OCI-LY3 (cell line): ENCODE data around the gene TUBA3C.

Source experiments
- H2AFZ ChIP-seq: fragments of 200-600, 300-600 bp; shearing (Covaris generic); 2 replicates; pipeline ENCODE4 v1.6.0; 2014; ENCODE audit warnings: antibody characterized with exemption, low read depth, low read length
- H3K27ac ChIP-seq: fragments of 200-600, 300-600 bp; sonication (generic); 2 replicates; pipeline ENCODE4 v1.5.1; 2014; ENCODE audit warnings: mild to moderate bottlenecking, low read length, moderate library complexity, mixed read lengths
- H3K27me3 ChIP-seq: fragments of 200-600, 300-600 bp; sonication (generic); 2 replicates; pipeline ENCODE4 v1.6.1; 2014; ENCODE audit warnings: low read depth, low read length, mixed read lengths
- H3K36me3 ChIP-seq: fragments of 200-600, 300-600 bp; sonication (generic); replicated peaks from 2 replicates; pipeline ENCODE3; 2014; ENCODE audit warnings: low read depth, low read length, mixed read lengths
- H3K4me1 ChIP-seq: fragments of 300-600, 200-600 bp; sonication (generic); 2 replicates; pipeline ENCODE4 v1.6.1; 2014; ENCODE audit warnings: low read length, mixed read lengths
- H3K4me2 ChIP-seq: fragments of 200-600, 300-600 bp; sonication (generic); 2 replicates; pipeline ENCODE4 v1.6.1; 2014; ENCODE audit warnings: low read length, mixed read lengths
- H3K4me3 ChIP-seq: fragments of 300-600, 200-600 bp; sonication (generic); 2 replicates; pipeline ENCODE4 v1.5.1; 2014; ENCODE audit warnings: antibody characterized with exemption, mild to moderate bottlenecking, low read length, moderate library complexity
- H3K79me2 ChIP-seq: fragments of 300-600, 200-600 bp; shearing (Covaris generic); 2 replicates; pipeline ENCODE4 v1.6.1; 2014; ENCODE audit warnings: mild to moderate bottlenecking, low read length, mixed read lengths
- H3K9ac ChIP-seq: fragments of 300-600, 200-600 bp; shearing (Covaris generic); 2 replicates; pipeline ENCODE4 v1.6.0; 2014; ENCODE audit warnings: mild to moderate bottlenecking, low read length, moderate library complexity
- H3K9me3 ChIP-seq: fragments of 200-600, 300-600 bp; shearing (Covaris generic); 2 replicates; pipeline ENCODE4 v1.6.1; 2014; ENCODE audit warnings: low read length, mixed read lengths; ENCODE audit not compliant: insufficient read depth
- H4K20me1 ChIP-seq: fragments of 200-600, 300-600 bp; sonication (generic); 2 replicates; pipeline ENCODE4 v1.6.1; 2016; ENCODE audit warnings: low read length, mixed read lengths; ENCODE audit not compliant: insufficient read depth
- CTCF ChIP-seq: fragments of 200-600, 300-600 bp; sonication (generic); IDR thresholded peaks from 2 replicates; pipeline ENCODE4 v1.5.1; 2014; ENCODE audit warnings: antibody characterized with exemption, low read length, low read depth
- EZH2phosphoT487 ChIP-seq: fragments of 200-600 bp; shearing (Covaris generic); IDR thresholded peaks from 2 replicates; pipeline ENCODE4 v1.6.1; 2018; ENCODE audit warnings: antibody characterized with exemption, mixed run types, low read depth

TUBA3C gene

GRCh38 chr13:19185865-19186645, 4.4 kb upstream of the TUBA3C start:
- TF ChIP-seq CTCF (no peak), EZH2phosphoT487 (no peak)
- Histone ChIP-seq H3K79me2 (no peaks in the 10 kb centered on the region), H3K4me2 (peak overlapping the region; percentile 58), H3K4me1 (peaks cover 29% of the 10 kb centered on the region), H3K9me3 (no peaks in the 10 kb centered on the region), H2AFZ (peak overlapping the region; percentile 43; the same call in 1 of the 2 replicates), H3K27ac (peak overlapping the region; percentile 89), H3K27me3 (no peaks in the 10 kb centered on the region), H4K20me1 (no peaks in the 10 kb centered on the region), H3K36me3 (no peaks in the 10 kb centered on the region), H3K4me3 (peak overlapping the region; percentile 30; the same call in 1 of the 2 replicates), H3K9ac (peak overlapping the region; percentile 38; the same call in 1 of the 2 replicates)

GRCh38 chr13:19185086-19185864, 3.7 kb upstream of the TUBA3C start:
- TF ChIP-seq CTCF: no peak
- no peak for TF ChIP-seq EZH2phosphoT487
- Histone ChIP-seq H4K20me1 (no peaks in the 10 kb centered on the region), H3K27ac (peak overlapping the region; percentile 89), H2AFZ (peak overlapping the region; percentile 43; the same call in 1 of the 2 replicates), H3K4me1 (peaks cover 29% of the 10 kb centered on the region), H3K9me3 (no peaks in the 10 kb centered on the region), H3K79me2 (no peaks in the 10 kb centered on the region), H3K4me3 (no peak overlapping the region), H3K36me3 (no peaks in the 10 kb centered on the region), H3K4me2 (peak overlapping the region; percentile 58), H3K27me3 (no peaks in the 10 kb centered on the region), H3K9ac (peak overlapping the region; percentile 38; the same call in 1 of the 2 replicates)

- H3K27ac ChIP-seq: no peak overlapping the region
- no peak overlapping the region for H3K4me2 ChIP-seq
- H3K9ac ChIP-seq: no peak overlapping the region
- H3K79me2 ChIP-seq: no peaks in the 10 kb centered on the region
- H3K4me1 ChIP-seq: peaks cover 29% of the 10 kb centered on the region
- no peaks in the 10 kb centered on the region for H4K20me1 ChIP-seq
- no peaks in the 10 kb centered on the region for H3K36me3 ChIP-seq
- no peak for TF ChIP-seq CTCF
- no peak for TF ChIP-seq EZH2phosphoT487
- H3K27me3 ChIP-seq: no peaks in the 10 kb centered on the region
- no peak overlapping the region for H3K4me3 ChIP-seq
- H2AFZ ChIP-seq: no peak overlapping the region
- H3K9me3 ChIP-seq: no peaks in the 10 kb centered on the region
Measured at GRCh38 chr13:19184176-19184575, 2.6 kb upstream of the TUBA3C start.

GRCh38 chr13:19183676-19184075, 2.1 kb upstream of the TUBA3C start:
- H3K27me3 ChIP-seq: no peaks in the 10 kb centered on the region
- no peak overlapping the region for H2AFZ ChIP-seq
- no peaks in the 10 kb centered on the region for H3K79me2 ChIP-seq

More at GRCh38 chr13:19183676-19184075, 2.1 kb upstream of the TUBA3C start:
- H3K9ac ChIP-seq: no peak overlapping the region
- H3K4me2 ChIP-seq: no peak overlapping the region
- H3K4me1 ChIP-seq: peaks cover 33% of the 10 kb centered on the region
- no peak overlapping the region for H3K27ac ChIP-seq
- no peaks in the 10 kb centered on the region for H3K36me3 ChIP-seq
- H3K9me3 ChIP-seq: no peaks in the 10 kb centered on the region
- no peak overlapping the region for H3K4me3 ChIP-seq
- no peak for TF ChIP-seq EZH2phosphoT487
- no peak for TF ChIP-seq CTCF
- H4K20me1 ChIP-seq: no peaks in the 10 kb centered on the region
